Stimulated activated CD4-positive, alpha-beta T cell treated with anti-CD3 and anti-CD28 coated beads, Interleukin-4, amount 100 ng/mL, for 48 hours (primary cell): ENCODE results near the gene LRRC10.

ENCODE experiments used
- DNase-seq, 2 donors: peaks; one replicate each; pipeline ENCODE4 v3.0.0-alpha.2; 2020; ENCODE audit warnings: low read depth in 2 of 2

The LRRC10 gene

DNA sequence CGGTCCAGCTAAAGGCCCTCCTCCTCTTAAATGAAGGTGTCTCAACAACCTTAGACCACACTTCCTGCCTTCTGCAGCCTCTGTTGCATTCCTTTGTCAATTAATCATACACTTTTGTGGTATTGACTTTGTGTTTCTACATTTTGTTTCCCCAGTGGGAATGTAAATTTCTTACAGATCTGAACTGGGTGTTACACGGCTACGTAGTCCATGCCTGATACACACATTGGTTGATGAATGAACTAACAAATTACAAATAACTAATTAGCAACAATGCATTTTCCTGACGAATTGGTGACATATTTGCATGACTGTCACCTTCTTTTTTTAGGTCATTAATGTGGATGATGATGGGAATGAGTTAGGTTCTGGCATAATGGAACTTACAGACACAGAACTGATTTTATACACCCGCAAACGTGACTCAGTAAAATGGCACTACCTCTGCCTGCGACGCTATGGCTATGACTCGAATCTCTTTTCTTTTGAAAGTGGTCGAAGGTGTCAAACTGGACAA, 40.6 kb downstream of the LRRC10 start:
- no peak for DNase-seq

DNA sequence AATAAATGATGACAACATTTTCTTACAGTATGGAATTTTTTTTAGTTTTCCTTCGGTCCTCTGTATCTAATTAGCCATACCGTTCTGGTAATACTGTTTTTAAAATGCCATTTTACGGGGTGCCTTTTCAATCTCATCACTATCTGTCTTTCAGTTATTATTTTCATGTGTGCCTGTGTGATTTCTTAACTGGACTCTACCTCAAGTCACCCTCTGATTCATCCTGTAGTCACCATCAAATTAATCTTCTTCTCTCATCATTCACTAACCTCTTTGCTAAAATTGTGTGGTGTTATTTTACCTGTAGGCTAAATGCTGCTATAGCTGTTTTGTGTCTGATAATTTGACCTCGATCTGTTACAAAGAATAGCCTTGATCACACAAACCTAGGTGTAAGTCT, 41.5 kb downstream of the LRRC10 start:
- DNase-seq, result no peak

DNA sequence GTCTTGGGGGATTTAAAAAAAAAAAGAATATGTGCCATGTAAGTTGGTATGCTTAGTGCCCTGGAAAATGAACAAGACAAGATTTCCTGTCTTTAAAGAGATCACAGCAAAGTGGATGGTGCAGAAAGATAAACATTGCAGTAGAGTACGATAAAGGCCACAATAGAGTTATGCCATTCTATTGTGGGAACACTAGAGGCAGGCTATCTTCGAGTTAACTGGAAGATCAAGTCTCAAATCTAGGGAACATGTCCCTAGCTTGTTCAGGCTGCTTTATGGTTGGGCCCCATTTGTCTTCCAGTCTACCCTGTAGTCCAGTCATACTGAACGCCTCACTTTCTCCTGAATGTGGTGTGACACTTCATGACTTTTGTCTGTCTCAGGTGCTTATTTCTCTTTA, 44.1 kb downstream of the LRRC10 start:
- DNase-seq, result no peak

DNA sequence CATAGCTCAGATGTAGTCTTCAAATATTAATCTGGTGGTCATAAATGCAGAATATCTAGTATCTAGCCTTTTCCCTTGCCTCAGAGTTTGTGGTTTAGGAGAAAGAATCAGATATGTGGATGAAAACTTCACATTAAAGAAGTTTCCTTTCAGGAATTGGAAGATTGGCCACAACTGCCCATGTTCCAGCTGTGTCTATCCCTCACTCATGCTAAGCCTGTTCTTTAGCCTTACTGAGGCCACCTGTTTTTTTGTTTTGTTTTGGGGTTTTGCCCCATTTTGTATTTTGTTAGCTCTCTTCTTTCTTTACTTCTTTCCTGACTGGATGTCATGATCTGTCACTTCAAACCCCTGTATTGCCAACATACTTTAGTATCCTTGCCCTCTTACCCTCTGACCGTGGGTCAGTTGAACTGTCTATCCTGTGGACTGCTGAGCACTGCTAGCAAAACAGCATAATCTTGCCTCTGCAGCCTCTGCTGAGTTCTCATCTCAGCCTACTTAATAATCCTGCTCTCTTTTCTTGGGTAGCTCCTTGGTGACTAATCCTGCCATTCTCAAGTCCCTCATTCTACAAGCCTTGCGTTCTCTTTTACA, 47.4 kb downstream of the LRRC10 start:
- no peak for DNase-seq
